ENCODE measurements around the gene FAF1.

DNA sequence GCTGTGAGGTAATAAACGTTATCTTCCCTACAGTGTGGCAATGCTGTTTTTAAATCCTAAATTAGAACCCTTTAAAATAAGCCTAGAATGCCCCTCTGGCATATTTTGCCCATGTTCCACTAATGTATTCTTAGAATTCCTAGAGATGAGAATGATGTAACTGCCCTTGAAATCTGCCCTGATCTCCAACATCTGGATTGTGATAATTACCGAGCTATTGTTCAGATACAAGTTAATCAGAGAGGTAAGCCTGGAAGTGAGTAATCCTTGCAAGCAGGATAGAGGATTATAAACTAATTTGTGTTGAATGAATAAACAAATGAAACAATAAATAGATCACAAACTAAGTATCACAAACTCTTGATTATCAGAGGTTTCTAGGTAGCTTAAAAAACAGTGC is 429.0 kb downstream of the FAF1 start:
- no peak for TF ChIP-seq EZH2 (IDR thresholded peaks at IDR 0.05; ENCODE audit: low read length, missing control alignments)
- TF ChIP-seq, protein P1, sequence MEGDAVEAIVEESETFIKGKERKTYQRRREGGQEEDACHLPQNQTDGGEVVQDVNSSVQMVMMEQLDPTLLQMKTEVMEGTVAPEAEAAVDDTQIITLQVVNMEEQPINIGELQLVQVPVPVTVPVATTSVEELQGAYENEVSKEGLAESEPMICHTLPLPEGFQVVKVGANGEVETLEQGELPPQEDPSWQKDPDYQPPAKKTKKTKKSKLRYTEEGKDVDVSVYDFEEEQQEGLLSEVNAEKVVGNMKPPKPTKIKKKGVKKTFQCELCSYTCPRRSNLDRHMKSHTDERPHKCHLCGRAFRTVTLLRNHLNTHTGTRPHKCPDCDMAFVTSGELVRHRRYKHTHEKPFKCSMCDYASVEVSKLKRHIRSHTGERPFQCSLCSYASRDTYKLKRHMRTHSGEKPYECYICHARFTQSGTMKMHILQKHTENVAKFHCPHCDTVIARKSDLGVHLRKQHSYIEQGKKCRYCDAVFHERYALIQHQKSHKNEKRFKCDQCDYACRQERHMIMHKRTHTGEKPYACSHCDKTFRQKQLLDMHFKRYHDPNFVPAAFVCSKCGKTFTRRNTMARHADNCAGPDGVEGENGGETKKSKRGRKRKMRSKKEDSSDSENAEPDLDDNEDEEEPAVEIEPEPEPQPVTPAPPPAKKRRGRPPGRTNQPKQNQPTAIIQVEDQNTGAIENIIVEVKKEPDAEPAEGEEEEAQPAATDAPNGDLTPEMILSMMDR (conservative IDR thresholded peaks at IDR 0.05 in 1 of 2, IDR thresholded peaks at IDR 0.05 in 1 of 2; ENCODE audit: low read depth in 1 of 2, low read length in 2 of 2) = no peak
